OCI-LY7 (cell line): ENCODE data around the gene PSME3.

Experiments used
- EZH2phosphoT487 ChIP-seq: fragments of 200-600 bp; sonication (generic); IDR thresholded peaks from 2 replicates; pipeline ENCODE4 v1.6.1; 2018; ENCODE audit warnings: low read depth, borderline replicate concordance, mild to moderate bottlenecking, mixed run types, antibody characterized with exemption, low read length, moderate library complexity, mixed read lengths
- TF ChIP-seq, protein P1 (sequence below): fragments of 200-600 bp; sonication (generic); conservative IDR thresholded peaks from 2 replicates; pipeline ENCODE4 v1.5.1; 2014; ENCODE audit warnings: mild to moderate bottlenecking, antibody characterized with exemption, low read length, moderate library complexity, mixed read lengths

DNA sequence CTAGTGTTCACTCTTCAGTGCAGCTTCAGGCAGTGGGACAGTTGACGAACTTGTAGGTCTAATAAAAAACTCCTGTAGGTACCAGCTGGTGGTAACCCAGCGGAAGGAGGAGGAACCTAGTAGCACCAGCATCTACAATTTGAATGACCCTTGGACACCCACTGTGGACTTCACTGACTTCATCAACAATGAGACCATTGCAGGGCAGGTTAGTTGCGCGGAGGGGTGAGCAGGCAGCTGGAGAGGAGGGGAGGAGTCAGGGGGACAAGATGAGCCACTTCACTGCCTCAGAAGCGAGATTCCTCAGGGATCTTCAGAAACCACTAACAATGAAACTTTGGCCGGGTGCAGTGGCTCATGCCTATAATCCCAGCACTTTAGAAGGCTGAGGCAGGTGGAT is 40.1 kb downstream of the PSME3 start:
- TF ChIP-seq, protein P1, sequence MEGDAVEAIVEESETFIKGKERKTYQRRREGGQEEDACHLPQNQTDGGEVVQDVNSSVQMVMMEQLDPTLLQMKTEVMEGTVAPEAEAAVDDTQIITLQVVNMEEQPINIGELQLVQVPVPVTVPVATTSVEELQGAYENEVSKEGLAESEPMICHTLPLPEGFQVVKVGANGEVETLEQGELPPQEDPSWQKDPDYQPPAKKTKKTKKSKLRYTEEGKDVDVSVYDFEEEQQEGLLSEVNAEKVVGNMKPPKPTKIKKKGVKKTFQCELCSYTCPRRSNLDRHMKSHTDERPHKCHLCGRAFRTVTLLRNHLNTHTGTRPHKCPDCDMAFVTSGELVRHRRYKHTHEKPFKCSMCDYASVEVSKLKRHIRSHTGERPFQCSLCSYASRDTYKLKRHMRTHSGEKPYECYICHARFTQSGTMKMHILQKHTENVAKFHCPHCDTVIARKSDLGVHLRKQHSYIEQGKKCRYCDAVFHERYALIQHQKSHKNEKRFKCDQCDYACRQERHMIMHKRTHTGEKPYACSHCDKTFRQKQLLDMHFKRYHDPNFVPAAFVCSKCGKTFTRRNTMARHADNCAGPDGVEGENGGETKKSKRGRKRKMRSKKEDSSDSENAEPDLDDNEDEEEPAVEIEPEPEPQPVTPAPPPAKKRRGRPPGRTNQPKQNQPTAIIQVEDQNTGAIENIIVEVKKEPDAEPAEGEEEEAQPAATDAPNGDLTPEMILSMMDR: no peak
- no peak for TF ChIP-seq EZH2phosphoT487
